ENCODE data around the gene ALDOA. TPM values are rescaled to one million over a fixed set of nuclear protein-coding genes. Genes with fewer than 3 reads are reported as not detected.

Gene ALDOA
- polyA plus RNA-seq, 3 donors, result 1,202 to 1,628 (median 1,429) TPM

DNA sequence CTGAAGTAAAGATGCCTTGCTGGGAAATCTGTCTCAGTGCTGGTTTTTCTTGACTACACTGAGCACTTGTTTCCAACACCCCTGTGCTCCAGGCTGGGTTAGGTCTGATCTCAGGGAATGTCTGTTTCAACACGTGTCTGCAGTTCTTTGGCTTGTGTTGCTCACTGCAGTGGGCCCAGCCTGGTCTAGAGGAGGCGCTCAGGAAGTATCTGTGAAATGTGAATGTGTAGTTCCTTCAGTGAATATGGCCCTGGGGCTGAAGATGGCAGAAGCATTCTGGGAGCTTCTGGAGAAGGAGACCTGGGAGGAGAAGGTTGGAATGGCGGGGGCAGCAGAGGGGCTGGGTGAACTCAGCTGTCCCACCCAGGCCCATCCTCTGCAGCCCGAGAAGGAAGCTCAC lies 38.5 kb downstream of the ALDOA start:
- TF ChIP-seq, protein P1, sequence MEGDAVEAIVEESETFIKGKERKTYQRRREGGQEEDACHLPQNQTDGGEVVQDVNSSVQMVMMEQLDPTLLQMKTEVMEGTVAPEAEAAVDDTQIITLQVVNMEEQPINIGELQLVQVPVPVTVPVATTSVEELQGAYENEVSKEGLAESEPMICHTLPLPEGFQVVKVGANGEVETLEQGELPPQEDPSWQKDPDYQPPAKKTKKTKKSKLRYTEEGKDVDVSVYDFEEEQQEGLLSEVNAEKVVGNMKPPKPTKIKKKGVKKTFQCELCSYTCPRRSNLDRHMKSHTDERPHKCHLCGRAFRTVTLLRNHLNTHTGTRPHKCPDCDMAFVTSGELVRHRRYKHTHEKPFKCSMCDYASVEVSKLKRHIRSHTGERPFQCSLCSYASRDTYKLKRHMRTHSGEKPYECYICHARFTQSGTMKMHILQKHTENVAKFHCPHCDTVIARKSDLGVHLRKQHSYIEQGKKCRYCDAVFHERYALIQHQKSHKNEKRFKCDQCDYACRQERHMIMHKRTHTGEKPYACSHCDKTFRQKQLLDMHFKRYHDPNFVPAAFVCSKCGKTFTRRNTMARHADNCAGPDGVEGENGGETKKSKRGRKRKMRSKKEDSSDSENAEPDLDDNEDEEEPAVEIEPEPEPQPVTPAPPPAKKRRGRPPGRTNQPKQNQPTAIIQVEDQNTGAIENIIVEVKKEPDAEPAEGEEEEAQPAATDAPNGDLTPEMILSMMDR (IDR thresholded peaks at IDR 0.05), result no peak
- Mint-ChIP-seq H3K4me1 (no peaks in the 10 kb centered on the region), H3K27ac (peak overlapping the region in 1 of 7 donors; percentile 46), H3K9me3 (peaks cover 18 to 48% (median 35%) of the 10 kb centered on the region in 7 donors), H3K4me3 (no peak overlapping the region), H3K36me3 (peaks cover 33 to 38% of the 10 kb centered on the region in 2 donors), H3K27me3 (ENCODE audit: low read depth in 3 of 3) (peaks cover 0 to 3% (median 2%) of the 10 kb centered on the region in 3 donors)
- Histone ChIP-seq H3K27ac (ENCODE audit: low read depth in 1 of 2, low read length in 2 of 2) (no peak overlapping the region), H3K9ac (ENCODE audit: insufficient read depth, low read length, poor library complexity, severe bottlenecking) (no peak overlapping the region), H3K36me3 (replicated peaks in 1 of 2; ENCODE audit: control insufficient read depth in 1 of 2, insufficient read depth in 2 of 2, low read length in 2 of 2) (peaks cover 18 to 41% of the 10 kb centered on the region in 2 donors), H3K4me3 (replicated peaks in 1 of 3; ENCODE audit: low read depth in 2 of 3, low read length in 3 of 3) (no peak overlapping the region), H4K20me1 (ENCODE audit: insufficient read depth, low read length) (no peaks in the 10 kb centered on the region), H3K4me2 (replicated peaks; ENCODE audit: extremely low read depth, low read length, poor library complexity, severe bottlenecking) (no peak overlapping the region), H2AFZ (ENCODE audit: insufficient read depth, low read depth, low read length, poor library complexity, severe bottlenecking) (no peak overlapping the region), H3K9me3 (replicated peaks in 1 of 2; ENCODE audit: control insufficient read depth in 1 of 2, insufficient read depth in 1 of 2, low read length in 2 of 2) (peaks cover 36 to 38% of the 10 kb centered on the region in 2 donors), H3K4me1 (ENCODE audit: control insufficient read depth in 1 of 2, insufficient read depth in 2 of 2, low read length in 2 of 2) (no peaks in the 10 kb centered on the region), H3K27me3 (ENCODE audit: control insufficient read depth in 2 of 2, insufficient read depth in 2 of 2, low read length in 2 of 2) (no peaks in the 10 kb centered on the region), H3K79me2 (ENCODE audit: insufficient read depth, low read length) (no peaks in the 10 kb centered on the region)
- WGBS (ENCODE audit: insufficient coverage), result 86% methylated on average over 3 of the region's 4 CpGs
- no peak for DNase-seq
- intact Hi-C loops (cut with micrococcal nuclease), result no loop called here

DNA sequence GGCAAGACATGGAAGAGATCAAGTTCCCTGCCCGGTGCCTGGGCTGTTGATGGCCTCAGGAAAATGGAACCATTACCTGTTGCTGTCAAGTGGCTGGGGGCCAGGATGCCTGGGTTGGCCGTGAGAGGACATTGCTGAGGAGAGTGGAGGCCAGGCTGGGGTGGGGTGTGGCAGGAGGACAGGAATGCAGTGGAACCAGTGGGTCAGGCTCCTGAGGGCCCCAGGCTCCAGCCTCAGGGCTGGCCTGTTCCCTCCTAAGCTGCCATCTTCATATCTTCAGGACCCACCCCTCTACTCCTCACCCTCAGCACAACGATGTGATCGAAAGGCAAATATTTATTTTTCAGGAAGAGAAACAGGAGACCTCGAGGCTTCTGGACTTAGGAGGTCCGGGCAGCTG lies 38.9 kb downstream of the ALDOA start:
- no peaks in the 10 kb centered on the region for H3K4me1 ChIP-seq (ENCODE audit: control insufficient read depth in 1 of 2, insufficient read depth in 2 of 2, low read length in 2 of 2)
- Mint-ChIP-seq H3K9me3 (peaks cover 18 to 44% (median 34%) of the 10 kb centered on the region in 7 donors), H3K36me3 (peaks cover 33 to 42% of the 10 kb centered on the region in 2 donors), H3K27ac (peak overlapping the region in 1 of 7 donors; percentile 46), H3K4me1 (no peaks in the 10 kb centered on the region), H3K4me3 (no peak overlapping the region), H3K27me3 (ENCODE audit: low read depth in 3 of 3) (peaks cover 0 to 2% (median 1%) of the 10 kb centered on the region in 3 donors)
- no peaks in the 10 kb centered on the region for H4K20me1 ChIP-seq (ENCODE audit: insufficient read depth, low read length)
- peaks cover 18 to 41% of the 10 kb centered on the region in 2 donors for H3K36me3 ChIP-seq (replicated peaks in 1 of 2; ENCODE audit: control insufficient read depth in 1 of 2, insufficient read depth in 2 of 2, low read length in 2 of 2)
- TF ChIP-seq, protein P1 (IDR thresholded peaks at IDR 0.05), result no peak
- no peak overlapping the region for H3K9ac ChIP-seq (ENCODE audit: insufficient read depth, low read length, poor library complexity, severe bottlenecking)
- 98% methylated on average over 6 of the region's 6 CpGs for WGBS (ENCODE audit: insufficient coverage)
- no peak overlapping the region for H3K27ac ChIP-seq (ENCODE audit: low read depth in 1 of 2, low read length in 2 of 2)
- H3K4me2 ChIP-seq (replicated peaks; ENCODE audit: extremely low read depth, low read length, poor library complexity, severe bottlenecking), result no peak overlapping the region
- intact Hi-C loops (cut with micrococcal nuclease), result no loop called here
- DNase-seq, result no peak
- no peak overlapping the region for H2AFZ ChIP-seq (ENCODE audit: insufficient read depth, low read depth, low read length, poor library complexity, severe bottlenecking)
- no peaks in the 10 kb centered on the region for H3K27me3 ChIP-seq (ENCODE audit: control insufficient read depth in 2 of 2, insufficient read depth in 2 of 2, low read length in 2 of 2)
- no peaks in the 10 kb centered on the region for H3K79me2 ChIP-seq (ENCODE audit: insufficient read depth, low read length)
- no peak overlapping the region for H3K4me3 ChIP-seq (replicated peaks in 1 of 3; ENCODE audit: low read depth in 2 of 3, low read length in 3 of 3)
- H3K9me3 ChIP-seq (replicated peaks in 1 of 2; ENCODE audit: control insufficient read depth in 1 of 2, insufficient read depth in 1 of 2, low read length in 2 of 2), result peaks cover 32 to 34% of the 10 kb centered on the region in 2 donors

All from CD14-positive monocyte (primary cell).